ENCODE measurements around the gene TBC1D12.
"Not testable (repeated sequence)": the region's sequence is repeated elsewhere in the genome, so short reads cannot be mapped to it uniquely, and the experiment has no call there.

TBC1D12 gene

DNA sequence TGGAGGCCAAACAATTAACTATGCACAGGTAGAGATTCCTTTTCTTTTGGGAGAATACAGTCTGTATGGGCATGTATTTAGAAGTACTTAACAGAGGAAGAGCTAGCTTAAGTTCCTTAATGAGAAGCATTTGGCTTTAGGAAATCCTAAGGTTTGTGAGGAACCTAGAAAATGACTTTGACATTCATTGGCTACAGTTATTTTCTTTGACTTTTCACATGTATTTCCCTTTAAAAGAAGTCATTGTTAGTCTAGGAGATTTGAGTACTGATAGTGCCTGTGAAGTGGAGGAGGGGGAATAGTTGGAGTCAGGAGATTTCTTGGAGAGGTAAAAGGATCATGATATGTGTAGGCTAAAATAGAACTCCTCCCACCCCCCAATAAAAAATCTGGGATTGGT lies 146.9 kb downstream of the TBC1D12 start:
- DNase-seq = no peak

DNA sequence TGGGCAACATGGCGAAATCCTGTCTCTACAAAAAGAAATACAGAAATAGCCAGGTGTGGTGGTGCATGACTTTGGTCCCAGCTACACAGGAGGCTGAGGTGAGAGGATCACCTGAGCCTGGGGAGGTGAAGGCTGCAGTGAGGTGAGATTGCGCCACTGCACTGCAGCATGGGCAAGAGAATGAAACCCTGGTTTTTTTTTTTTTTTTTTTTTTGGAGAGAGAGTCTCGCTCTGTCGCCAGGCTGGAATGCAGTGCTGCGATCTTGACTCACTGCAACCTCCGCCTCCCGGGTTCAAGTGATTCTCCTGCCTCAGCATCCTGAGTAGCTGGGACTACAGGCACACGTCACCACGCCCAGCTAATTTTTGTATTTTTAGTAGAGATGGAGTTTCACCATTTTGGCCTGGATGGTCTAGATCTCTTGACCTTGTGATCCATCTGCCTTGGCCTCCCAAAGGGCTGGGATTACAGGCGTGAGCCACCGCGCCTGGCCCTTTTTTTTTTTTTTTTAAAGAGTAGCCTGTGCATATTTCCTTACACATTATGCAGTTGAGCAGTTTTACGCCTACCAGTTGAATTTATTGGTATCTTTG lies 165.5 kb downstream of the TBC1D12 start:
- DNase-seq = not testable (repeated sequence)

DNA sequence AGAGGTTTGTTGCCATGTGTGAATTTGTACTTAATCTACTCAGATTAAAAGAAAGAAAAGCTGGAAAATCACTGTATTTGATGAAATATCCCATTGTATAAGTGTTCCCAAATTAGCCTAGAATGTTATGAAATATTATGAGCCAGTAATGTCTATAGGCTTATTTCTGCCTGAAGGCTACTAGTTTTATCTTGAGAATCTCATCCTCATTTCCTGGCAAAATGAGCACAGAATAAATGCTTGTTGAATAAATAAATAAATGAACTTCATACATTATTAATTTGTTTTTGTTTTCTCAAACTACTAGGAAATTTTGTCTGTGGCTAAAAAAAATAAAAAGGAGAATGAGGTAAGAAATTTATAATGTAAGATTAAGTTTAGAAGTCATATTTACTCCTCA lies 168.7 kb downstream of the TBC1D12 start:
- no peak for DNase-seq

DNA sequence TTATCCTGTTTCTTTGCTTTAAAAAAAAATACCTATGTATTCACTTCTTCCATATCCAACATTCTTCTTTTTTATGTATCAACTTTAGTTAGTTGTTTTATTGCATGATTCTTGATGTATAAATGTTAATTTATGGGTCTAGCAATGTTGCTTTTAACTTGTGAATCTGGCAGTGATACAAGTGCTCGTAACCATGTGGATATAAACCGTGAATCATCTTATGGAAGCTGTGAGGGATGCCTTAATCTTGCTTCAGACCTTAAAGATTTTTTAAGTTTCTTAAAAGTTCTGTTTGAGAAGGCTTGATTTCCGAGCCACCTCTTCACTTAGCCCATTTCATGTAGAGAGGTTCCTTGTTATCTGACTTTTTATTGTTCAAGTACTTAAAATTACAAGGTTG lies 169.2 kb downstream of the TBC1D12 start:
- DNase-seq = no peak

DNA sequence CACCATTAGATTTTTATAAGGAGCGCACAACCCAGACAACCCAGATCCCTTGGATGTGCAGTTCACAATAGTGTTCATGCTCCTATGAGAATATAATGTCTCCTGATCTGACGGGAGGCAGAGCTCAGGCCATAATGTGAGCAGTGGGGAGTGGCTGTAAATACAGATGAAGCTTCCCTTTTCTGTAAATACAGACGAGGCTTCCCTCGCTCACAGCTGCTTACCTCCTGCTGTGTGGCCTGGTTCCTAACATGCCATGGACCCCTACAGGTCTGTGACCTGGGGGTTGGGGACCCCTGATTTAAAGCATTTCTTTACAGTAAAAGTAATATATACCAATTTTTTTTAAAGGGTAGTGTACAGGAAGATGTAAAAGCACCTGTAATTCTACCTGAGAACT lies 176.4 kb downstream of the TBC1D12 start:
- no peak for DNase-seq

- no peak for DNase-seq
Measured at GRCh38 chr10:94583124-94583523, 180.8 kb downstream of the TBC1D12 start.

Measured in NCI-H2171 (cell line).